Parathyroid adenoma (tissue), 2 donors: ENCODE data around the gene RIN3.

Source experiments
- H2AFZ ChIP-seq: fragments of 300-600 bp; sonication (generic); one replicate; pipeline ENCODE4 v1.7.0; 2017; ENCODE audit warnings: antibody characterized with exemption, mild to moderate bottlenecking
- H3K27ac ChIP-seq: fragments of 300-600 bp; sonication (generic); one replicate; pipeline ENCODE4 v1.7.0; 2017
- H3K27me3 ChIP-seq: fragments of 300-600 bp; sonication (generic); one replicate; pipeline ENCODE4 v1.7.0; 2017; ENCODE audit warnings: low read length; ENCODE audit not compliant: control insufficient read depth, insufficient read depth
- H3K36me3 ChIP-seq: fragments of 300-600 bp; sonication (generic); one replicate; pipeline ENCODE4 v1.7.0; 2017; ENCODE audit warnings: low read length; ENCODE audit not compliant: control insufficient read depth, insufficient read depth
- H3K4me1 ChIP-seq: fragments of 300-600 bp; sonication (generic); one replicate; pipeline ENCODE4 v1.7.0; 2017; ENCODE audit warnings: control low read depth
- H3K4me2 ChIP-seq: fragments of 300-600 bp; sonication (generic); one replicate; pipeline ENCODE4 v1.7.0; 2017; ENCODE audit warnings: low read length
- H3K4me3 ChIP-seq: fragments of 300-600 bp; sonication (generic); one replicate; pipeline ENCODE4 v1.7.0; 2017; ENCODE audit warnings: low read depth, low read length
- H3K79me2 ChIP-seq: fragments of 300-600 bp; sonication (generic); one replicate; pipeline ENCODE4 v1.7.0; 2017; ENCODE audit warnings: control low read depth
- H3K9ac ChIP-seq: fragments of 300-600 bp; sonication (generic); one replicate; pipeline ENCODE4 v1.7.0; 2017; ENCODE audit warnings: mild to moderate bottlenecking
- H3K9me3 ChIP-seq: fragments of 300-600 bp; sonication (generic); one replicate; pipeline ENCODE4 v1.7.0; 2017; ENCODE audit warnings: low read length; ENCODE audit not compliant: control insufficient read depth
- CTCF ChIP-seq: fragments of 300-600 bp; sonication (generic); IDR thresholded peaks from one replicate; pipeline ENCODE4 v1.7.0; 2017; ENCODE audit warnings: antibody characterized with exemption, mild to moderate bottlenecking
- donor health status: primary hyperparathyroidism.

RIN3 gene

DNA sequence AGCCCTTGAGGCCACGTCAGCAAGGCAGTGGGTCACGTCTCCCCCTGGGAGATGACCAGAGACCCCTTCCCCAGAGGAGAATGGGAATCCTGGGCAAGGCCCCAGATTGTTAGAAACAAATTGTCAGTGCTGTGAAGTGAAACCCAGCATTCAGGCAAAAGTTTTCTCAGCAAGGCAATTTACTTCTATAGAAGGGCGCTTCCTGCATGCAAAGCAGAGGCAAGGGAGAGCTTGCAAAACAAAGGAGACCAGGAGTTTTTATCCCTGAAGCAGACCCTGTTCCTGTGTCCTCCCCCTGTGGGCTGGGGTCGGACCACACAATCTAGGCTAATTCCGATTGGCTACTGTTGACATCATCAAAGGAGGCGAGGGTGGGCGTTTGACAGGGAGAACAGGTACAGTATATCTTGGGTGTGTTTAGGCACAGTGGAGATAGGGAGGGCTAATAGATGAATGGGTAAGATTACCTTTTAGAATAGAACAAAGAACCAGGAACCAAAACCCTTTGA lies 114.2 kb downstream of the RIN3 start:
- Histone ChIP-seq H3K27me3 (no peaks in the 10 kb centered on the region), H3K9ac (no peak overlapping the region), H3K4me1 (no peaks in the 10 kb centered on the region), H3K79me2 (peaks cover 4% of the 10 kb centered on the region), H3K4me2 (no peak overlapping the region), H3K36me3 (no peaks in the 10 kb centered on the region), H3K9me3 (no peaks in the 10 kb centered on the region), H2AFZ (no peak overlapping the region), H3K4me3 (no peak overlapping the region), H3K27ac (no peak overlapping the region)
- no peak for TF ChIP-seq CTCF

GRCh38 chr14:92628636-92629035 lies 115.1 kb downstream of the RIN3 start:
- no peak for TF ChIP-seq CTCF
- no peak overlapping the region for H3K27ac ChIP-seq

DNA sequence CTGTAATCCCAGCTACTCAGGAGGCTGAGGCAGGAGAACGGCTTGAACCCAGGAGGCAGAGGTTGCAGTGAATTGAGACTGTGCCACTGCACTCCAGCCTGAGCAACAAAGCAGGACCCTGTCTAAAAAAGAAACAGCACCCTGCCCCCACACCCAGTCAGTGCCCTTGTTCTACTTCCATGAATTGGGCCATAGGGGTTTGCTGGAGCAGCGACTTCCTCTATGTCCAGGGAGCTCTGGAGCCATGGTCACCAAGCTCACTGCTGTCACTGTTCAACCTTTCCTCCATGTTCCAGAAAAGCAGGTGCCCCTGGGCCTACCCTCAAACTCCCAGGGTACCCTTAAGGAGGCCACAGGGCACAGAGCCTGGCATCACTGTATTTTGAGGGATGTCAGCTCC lies 116.8 kb downstream of the RIN3 start:
- no peak overlapping the region for H3K9ac ChIP-seq

More at GRCh38 chr14:92628636-92629035, 115.1 kb downstream of the RIN3 start:
- Histone ChIP-seq H3K4me1 (no peaks in the 10 kb centered on the region), H2AFZ (no peak overlapping the region), H3K9me3 (no peaks in the 10 kb centered on the region), H3K4me2 (no peak overlapping the region), H3K9ac (no peak overlapping the region), H3K79me2 (peaks cover 4% of the 10 kb centered on the region), H3K4me3 (no peak overlapping the region), H3K36me3 (no peaks in the 10 kb centered on the region), H3K27me3 (no peaks in the 10 kb centered on the region)

GRCh38 chr14:92631098-92631497 lies 117.5 kb downstream of the RIN3 start:
- no peak overlapping the region for H3K4me3 ChIP-seq

More for the DNA sequence above, 116.8 kb downstream of the RIN3 start:
- no peaks in the 10 kb centered on the region for H3K36me3 ChIP-seq
- H3K27ac ChIP-seq: no peak overlapping the region
- H3K79me2 ChIP-seq: peaks cover 4% of the 10 kb centered on the region
- H3K4me3 ChIP-seq: no peak overlapping the region
- H3K4me1 ChIP-seq: no peaks in the 10 kb centered on the region
- H3K27me3 ChIP-seq: no peaks in the 10 kb centered on the region
- no peak overlapping the region for H3K4me2 ChIP-seq
- TF ChIP-seq CTCF: no peak
- no peaks in the 10 kb centered on the region for H3K9me3 ChIP-seq
- no peak overlapping the region for H2AFZ ChIP-seq

More at GRCh38 chr14:92631098-92631497, 117.5 kb downstream of the RIN3 start:
- no peaks in the 10 kb centered on the region for H3K27me3 ChIP-seq
- H3K9me3 ChIP-seq: no peaks in the 10 kb centered on the region
- H3K4me1 ChIP-seq: no peaks in the 10 kb centered on the region
- H3K36me3 ChIP-seq: no peaks in the 10 kb centered on the region
- H3K4me2 ChIP-seq: no peak overlapping the region
- peaks cover 4% of the 10 kb centered on the region for H3K79me2 ChIP-seq
- no peak for TF ChIP-seq CTCF
- H2AFZ ChIP-seq: no peak overlapping the region
- H3K27ac ChIP-seq: no peak overlapping the region
- H3K9ac ChIP-seq: no peak overlapping the region
